HG02943 (cell line): ENCODE data around the gene LRRC31.

Experiments used
- ATAC-seq: cut with Tn5 transposase; IDR thresholded peaks from one replicate; pipeline ENCODE4 v1.9.1; 2021; ENCODE audit warnings: mild to moderate bottlenecking, low read depth, moderate library complexity; ENCODE audit not compliant: unreplicated experiment

The LRRC31 gene

DNA sequence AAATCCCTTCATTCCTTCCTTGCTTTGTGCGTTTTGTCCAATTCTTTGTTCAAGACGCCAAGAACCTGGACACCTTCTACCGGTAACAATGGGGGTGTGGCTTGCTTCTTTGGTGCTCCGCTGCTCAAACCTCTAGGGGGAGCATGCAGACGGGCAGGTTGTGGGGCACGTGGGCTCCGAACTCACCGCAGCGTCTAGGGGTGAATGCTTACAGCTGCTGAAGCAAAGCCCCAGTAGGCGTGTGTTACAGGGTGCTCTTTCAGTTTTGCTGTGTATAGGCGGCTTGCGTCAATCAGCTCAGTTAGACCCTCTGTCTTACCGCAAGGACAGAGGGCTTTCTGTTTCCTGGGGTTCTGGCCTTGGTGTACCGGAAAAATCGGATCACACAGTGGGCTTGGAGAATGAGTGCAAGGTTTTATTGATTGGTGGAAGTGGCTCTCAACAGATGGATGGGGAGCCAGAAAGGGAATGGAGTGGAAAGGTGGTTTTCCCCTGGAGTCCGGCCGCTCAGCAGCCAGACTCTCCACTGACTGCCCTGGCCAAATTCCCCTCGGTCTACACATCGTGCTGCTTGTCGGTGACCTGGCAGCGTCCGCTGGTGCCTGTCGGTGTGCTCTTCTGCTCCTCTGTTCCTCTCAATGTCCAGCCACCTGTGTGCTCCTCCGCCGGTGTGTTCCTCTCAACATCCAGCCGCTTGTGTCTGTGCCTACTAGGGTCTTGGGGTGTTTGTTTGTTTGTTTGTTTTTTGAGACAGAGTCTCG lies 55.8 kb downstream of the LRRC31 start:
- ATAC-seq: peak; percentile 77

GRCh38 chr3:169813278-169813677 lies 56.5 kb downstream of the LRRC31 start:
- ATAC-seq: no peak

DNA sequence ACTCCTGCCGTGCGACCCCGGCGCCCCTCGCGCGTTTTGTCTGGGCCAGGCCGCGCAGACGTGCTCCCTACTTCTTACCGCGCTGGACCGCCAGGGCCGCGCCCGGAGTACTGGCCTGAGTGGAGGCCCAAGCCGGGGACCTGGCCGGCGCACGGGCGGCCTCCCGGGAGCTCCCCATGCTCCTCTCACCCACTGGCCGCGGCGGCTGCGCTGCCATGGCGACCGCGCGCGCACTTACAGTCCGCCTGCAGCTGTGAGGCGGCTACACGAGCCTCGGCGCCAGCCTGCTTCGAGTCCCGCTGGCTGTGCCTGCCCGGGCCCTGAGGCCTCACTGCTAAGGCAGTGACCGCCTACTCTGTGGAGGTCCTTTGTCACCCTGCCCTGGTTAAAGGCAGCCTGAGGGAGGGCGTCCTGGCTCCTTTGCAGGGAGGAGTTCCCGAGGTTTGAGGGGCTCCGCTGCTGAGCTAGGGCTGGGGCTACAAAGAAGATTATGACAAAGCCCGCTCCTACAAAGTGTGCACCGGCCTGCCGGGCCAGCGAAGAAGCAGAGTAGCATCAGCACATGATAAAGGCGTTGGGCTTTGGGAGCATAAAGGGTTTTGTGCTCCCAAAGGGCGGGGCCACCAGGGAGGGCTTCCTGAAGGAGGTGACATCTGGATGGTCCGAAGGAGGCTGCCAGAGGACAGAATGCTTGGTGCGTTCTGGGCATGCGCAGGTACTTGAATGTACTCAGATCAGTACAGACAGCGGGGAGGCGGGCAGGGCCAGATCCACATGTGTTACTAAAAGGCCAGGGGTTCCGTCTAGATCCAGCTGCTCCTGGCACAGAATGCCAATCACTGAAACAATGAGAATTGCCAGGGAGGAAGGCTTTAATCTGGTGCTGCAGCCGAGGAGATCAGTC lies 57.2 kb downstream of the LRRC31 start, which contains the start of the genes LRRC34 and LRRIQ4:
Gene LRRC34, minus strand, starts transcription at position 573 of the 904 bp plus-strand sequence. Its CDS starts 356 bp downstream, at position 217.
Gene LRRIQ4, plus strand, starts transcription at position 539 of the 904 bp plus-strand sequence. CDS start 9,052 bp downstream, outside the sequence.
- peak; percentile 59 for ATAC-seq

DNA sequence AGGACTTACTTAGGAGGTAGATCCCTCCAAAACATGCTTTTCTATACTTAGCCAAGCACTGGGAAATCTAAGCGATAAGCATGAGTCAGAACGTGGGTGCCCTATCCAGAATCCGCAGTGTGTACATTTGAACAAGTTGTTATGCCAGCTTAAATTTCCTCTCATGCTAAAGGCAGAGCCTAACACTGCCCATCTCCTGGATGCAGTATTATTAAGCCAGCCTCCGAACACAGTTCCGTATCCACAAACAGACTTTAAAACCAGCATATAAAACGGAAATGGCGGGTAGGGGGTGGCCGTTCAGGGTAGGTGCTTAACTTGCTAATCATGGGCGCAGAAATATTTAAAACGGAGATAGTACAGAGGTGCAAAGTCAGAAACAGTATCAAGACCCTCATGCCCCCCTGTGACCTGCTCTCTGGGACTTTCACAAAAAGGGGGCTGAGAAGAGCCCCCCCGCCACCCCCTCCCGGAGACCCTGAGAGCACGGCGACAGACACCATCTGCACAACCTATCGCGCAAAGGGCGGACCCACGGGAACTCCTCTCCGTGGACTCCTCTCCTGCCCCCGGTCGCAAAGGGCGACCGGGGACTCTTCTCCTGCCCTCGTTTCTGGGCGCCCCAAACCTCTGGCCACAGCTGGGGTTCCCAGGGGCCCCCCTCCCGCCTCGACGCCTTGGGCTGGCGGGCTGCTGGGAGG lies 58.0 kb downstream of the LRRC31 start:
- ATAC-seq: no peak

DNA sequence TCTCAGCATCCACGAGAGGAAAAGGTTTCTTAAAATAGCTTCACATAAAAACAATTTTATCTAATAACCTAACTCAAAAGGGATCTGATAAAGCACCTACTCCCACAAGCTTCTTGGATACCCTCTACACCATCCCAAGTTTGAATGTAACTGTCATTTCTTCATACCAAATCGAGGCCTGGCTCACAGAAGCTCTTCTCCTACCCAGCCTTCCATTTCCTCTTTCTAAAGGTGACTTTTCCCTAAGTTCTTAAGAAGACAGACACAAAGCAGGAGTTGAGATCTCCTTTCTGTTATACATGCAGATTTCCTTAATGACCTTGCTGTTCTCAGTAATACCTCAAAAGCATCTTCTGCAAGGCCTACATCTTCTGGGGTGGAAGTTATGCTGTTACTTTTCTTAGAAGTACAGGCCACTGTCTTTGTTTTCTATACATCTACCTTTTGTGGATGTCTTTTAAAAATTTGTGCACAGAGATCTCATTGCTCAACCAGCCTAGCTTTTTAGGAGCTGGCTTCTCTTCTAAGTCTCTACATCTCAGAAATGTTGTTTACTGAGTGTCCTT lies 60.4 kb downstream of the LRRC31 start:
- no peak for ATAC-seq

DNA sequence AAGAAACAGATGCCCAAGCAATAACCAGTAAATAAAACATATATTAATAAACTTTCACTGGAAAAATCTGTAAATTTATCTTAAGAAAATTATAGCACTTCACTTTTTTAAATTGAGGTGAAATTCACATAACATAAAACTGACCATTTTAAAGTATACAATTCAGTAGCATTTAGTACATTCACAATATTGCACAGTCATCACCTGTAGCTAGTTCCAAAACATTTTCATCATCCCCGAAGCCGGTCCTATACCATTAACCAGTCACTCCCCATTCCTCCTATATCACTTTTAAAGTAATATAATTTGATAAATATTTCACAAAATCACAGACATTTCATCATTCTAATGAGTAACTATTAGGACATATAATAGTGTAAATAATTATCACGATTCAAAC lies 65.1 kb downstream of the LRRC31 start:
- no peak for ATAC-seq

GRCh38 chr3:169792359-169792758 lies 77.4 kb downstream of the LRRC31 start:
- no peak for ATAC-seq

DNA sequence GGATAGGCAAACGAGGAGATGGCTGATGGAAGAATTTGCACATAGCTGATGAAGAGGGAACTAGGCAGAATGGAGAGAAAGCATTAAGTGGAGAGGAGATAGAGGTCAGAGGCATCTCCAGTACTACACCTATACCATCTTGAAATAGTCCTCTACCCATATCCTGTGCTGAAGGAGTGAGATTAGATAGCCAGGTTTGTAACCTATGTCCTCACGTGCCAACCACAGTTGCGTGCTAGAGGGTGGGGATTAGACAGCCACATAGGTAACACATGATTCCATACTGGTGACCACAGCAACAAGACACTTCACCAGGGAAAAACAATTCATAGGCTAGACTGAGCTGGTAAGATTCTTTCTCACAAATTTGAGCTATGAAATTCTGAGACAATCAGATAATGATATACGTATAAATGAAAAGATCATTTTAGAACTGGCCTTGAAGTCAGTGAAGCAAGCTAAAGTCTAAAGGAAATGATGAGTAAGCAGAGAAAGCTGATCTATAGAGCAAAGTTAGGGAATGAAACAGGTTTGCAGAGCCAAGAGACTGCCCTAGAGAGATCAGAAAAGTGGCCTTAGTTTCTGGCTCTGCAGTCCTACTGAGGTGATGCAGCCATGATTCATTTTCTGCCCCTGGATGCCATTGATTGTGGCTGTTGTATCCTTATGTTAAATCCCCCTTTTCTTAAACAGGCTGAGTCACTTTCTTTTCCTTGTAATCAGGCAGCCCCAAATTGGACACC lies 78.9 kb downstream of the LRRC31 start:
- ATAC-seq: no peak

- ATAC-seq: no peak
These were observed 79.5 kb downstream of the LRRC31 start for GRCh38 chr3:169790219-169790618.
